Globus pallidus (tissue), 1 donor: ENCODE results near the gene HOXA13.

ENCODE experiments used
- DNase-seq: peaks from one replicate; pipeline ENCODE4 v3.0.0-alpha.2; 2015; ENCODE audit warnings: low spot score

Gene HOXA13

GRCh38 chr7:27181795-27182275, 18.1 kb downstream of the HOXA13 start:
- no peak for DNase-seq

- no peak for DNase-seq
Measured at GRCh38 chr7:27180431-27181420, 19.2 kb downstream of the HOXA13 start.

GRCh38 chr7:27179503-27180430, 20.1 kb downstream of the HOXA13 start:
- no peak for DNase-seq

GRCh38 chr7:27179030-27179429, 20.9 kb downstream of the HOXA13 start:
- no peak for DNase-seq

GRCh38 chr7:27178366-27178765, 21.5 kb downstream of the HOXA13 start:
- no peak for DNase-seq

- no peak for DNase-seq
Measured at GRCh38 chr7:27177795-27178320, 22.0 kb downstream of the HOXA13 start.

GRCh38 chr7:27176962-27177794, 22.7 kb downstream of the HOXA13 start:
- DNase-seq: no peak

- no peak for DNase-seq
Measured at GRCh38 chr7:27176524-27176845, 23.4 kb downstream of the HOXA13 start.

GRCh38 chr7:27175626-27176523, 24.0 kb downstream of the HOXA13 start:
- no peak for DNase-seq

- DNase-seq: no peak
Measured at GRCh38 chr7:27174874-27175625, 24.8 kb downstream of the HOXA13 start.

- no peak for DNase-seq
Measured at GRCh38 chr7:27173956-27174873, 25.7 kb downstream of the HOXA13 start, which contains the start of gene HOXA10. Gene HOXA10 (minus strand): TSS chr7:27174320. CDS start chr7:27174306, 14 bp downstream.

GRCh38 chr7:27173511-27173955, 26.4 kb downstream of the HOXA13 start:
- DNase-seq: no peak

GRCh38 chr7:27172823-27173510, 26.9 kb downstream of the HOXA13 start:
- DNase-seq: no peak

GRCh38 chr7:27172315-27172774, 27.5 kb downstream of the HOXA13 start:
- DNase-seq: no peak

GRCh38 chr7:27171637-27172314, 28.1 kb downstream of the HOXA13 start:
- DNase-seq: no peak

GRCh38 chr7:27171325-27171636, 28.6 kb downstream of the HOXA13 start:
- no peak for DNase-seq
